ENCODE measurements around the gene EEFSEC. TPM values are rescaled to one million over a fixed set of nuclear protein-coding genes. Genes with fewer than 3 reads are reported as not detected.

The EEFSEC gene
- total and polyA plus RNA-seq, 2 experiments from 2014 or later: 10.1 to 16.2 TPM

GRCh38 chr3:128111147-128111546 lies 42.1 kb upstream of the EEFSEC start:
- H3K36me3 Mint-ChIP-seq (ENCODE audit: low read depth): peaks cover 83% of the 10 kb centered on the region
- no peak overlapping the region for H3K4me2 ChIP-seq
- H2AFZ ChIP-seq: no peak overlapping the region
- H3K4me3 Mint-ChIP-seq: no peak overlapping the region
- H3K4me3 ChIP-seq: no peak overlapping the region
- peaks cover 62% of the 10 kb centered on the region for H3K36me3 ChIP-seq (ENCODE audit: insufficient read depth)
- peaks cover 55% of the 10 kb centered on the region for H4K20me1 ChIP-seq (replicated peaks; ENCODE audit: insufficient read depth)
- TF ChIP-seq ZNF331 (CRISPR knock-in tag; IDR thresholded peaks at IDR 0.05; ENCODE audit: low read depth) (no peak), NANOG (IDR thresholded peaks at IDR 0.05; ENCODE audit: borderline replicate concordance) (no peak), CREB1 (CRISPR knock-in tag; IDR thresholded peaks at IDR 0.05; ENCODE audit: low read depth) (no peak), REST (IDR thresholded peaks at IDR 0.05; ENCODE audit: unreplicated experiment) (no peak)
- ATAC-seq (no peak), DNase-seq (ENCODE audit: low spot score) (no peak)
- no peaks in the 10 kb centered on the region for H3K9me3 Mint-ChIP-seq
- H3F3A ChIP-seq (replicated peaks; ENCODE audit: low read depth): no peaks in the 10 kb centered on the region
- H3K4me1 ChIP-seq (ENCODE audit: insufficient read depth): no peaks in the 10 kb centered on the region; the same call in 1 of the 2 replicates
- H3K27ac Mint-ChIP-seq: no peak overlapping the region
- no peaks in the 10 kb centered on the region for H3K9me2 ChIP-seq (ENCODE audit: insufficient read depth)
- H3K79me2 ChIP-seq (replicated peaks; ENCODE audit: insufficient read depth): peaks cover 88% of the 10 kb centered on the region
- H3K27me3 ChIP-seq (ENCODE audit: insufficient read depth): no peaks in the 10 kb centered on the region
- no peak overlapping the region for H3K27ac ChIP-seq (ENCODE audit: low read depth)
- H3K4me1 Mint-ChIP-seq: peaks cover 8% of the 10 kb centered on the region; the same call in 2 of the 3 replicates
- H3K27me3 Mint-ChIP-seq (ENCODE audit: insufficient read depth, low read depth, poor library complexity): no peaks in the 10 kb centered on the region

- no peak overlapping the region for H3K4me3 ChIP-seq
- H3K79me2 ChIP-seq (replicated peaks; ENCODE audit: insufficient read depth): peaks cover 88% of the 10 kb centered on the region
- no peak overlapping the region for H2AFZ ChIP-seq
- peaks cover 51% of the 10 kb centered on the region for H4K20me1 ChIP-seq (replicated peaks; ENCODE audit: insufficient read depth)
- no peaks in the 10 kb centered on the region for H3K27me3 Mint-ChIP-seq (ENCODE audit: insufficient read depth, low read depth, poor library complexity)
- ATAC-seq: no peak
- no peak overlapping the region for H3K27ac ChIP-seq (ENCODE audit: low read depth)
- H3K4me1 Mint-ChIP-seq: peaks cover 8% of the 10 kb centered on the region; the same call in 2 of the 3 replicates
- peaks cover 85% of the 10 kb centered on the region for H3K36me3 Mint-ChIP-seq (ENCODE audit: low read depth)
- peaks cover 71% of the 10 kb centered on the region for H3K36me3 ChIP-seq (ENCODE audit: insufficient read depth)
- H3F3A ChIP-seq (replicated peaks; ENCODE audit: low read depth): no peaks in the 10 kb centered on the region
- H3K4me1 ChIP-seq (ENCODE audit: insufficient read depth): no peaks in the 10 kb centered on the region; the same call in 1 of the 2 replicates
- H3K4me2 ChIP-seq: no peak overlapping the region
- no peaks in the 10 kb centered on the region for H3K27me3 ChIP-seq (ENCODE audit: insufficient read depth)
- no peak for DNase-seq (ENCODE audit: low spot score)
- H3K27ac Mint-ChIP-seq: no peak overlapping the region
- no peaks in the 10 kb centered on the region for H3K9me3 Mint-ChIP-seq
- no peak overlapping the region for H3K4me3 Mint-ChIP-seq
- H3K9me2 ChIP-seq (ENCODE audit: insufficient read depth): no peaks in the 10 kb centered on the region
- TF ChIP-seq CTCF (conservative IDR thresholded peaks at IDR 0.05; ENCODE audit: low read depth in 2 of 2) (no peak), ZNF462 (CRISPR knock-in tag; IDR thresholded peaks at IDR 0.05) (no peak), CREB1 (CRISPR knock-in tag; IDR thresholded peaks at IDR 0.05; ENCODE audit: low read depth) (no peak), EZH2 (IDR thresholded peaks at IDR 0.05; ENCODE audit: low read depth, unreplicated experiment) (no peak), ZNF331 (CRISPR knock-in tag; IDR thresholded peaks at IDR 0.05; ENCODE audit: low read depth) (no peak), STAT1 (IDR thresholded peaks at IDR 0.05; ENCODE audit: unreplicated experiment) (no peak), EZH2phosphoT487 (IDR thresholded peaks at IDR 0.05; ENCODE audit: unreplicated experiment) (no peak), JUNB (IDR thresholded peaks at IDR 0.05; ENCODE audit: unreplicated experiment) (no peak)
These were observed 40.8 kb upstream of the EEFSEC start for GRCh38 chr3:128112357-128112968.
